Body of pancreas (tissue), 4 donors: ENCODE results near the gene ADAMTSL2.

ENCODE experiments used
- POLR2A ChIP-seq, 3 donors: fragments of 450-650 bp; IDR thresholded peaks; one replicate each; pipeline ENCODE4 v1.6.1; 2016; ENCODE audit warnings: antibody characterized with exemption in 3 of 3, mild to moderate bottlenecking in 2 of 3
- TF ChIP-seq, protein P1 (sequence below), 7 experiments: fragments of 450-650 bp in 4 of 7; fragments of 200-600 bp in 3 of 7; sonication (generic) in 3 of 7; IDR thresholded peaks; one replicate each; pipeline ENCODE4 v1.5.1; 2016 to 2019; ENCODE audit warnings: antibody characterized with exemption in 7 of 7

DNA sequence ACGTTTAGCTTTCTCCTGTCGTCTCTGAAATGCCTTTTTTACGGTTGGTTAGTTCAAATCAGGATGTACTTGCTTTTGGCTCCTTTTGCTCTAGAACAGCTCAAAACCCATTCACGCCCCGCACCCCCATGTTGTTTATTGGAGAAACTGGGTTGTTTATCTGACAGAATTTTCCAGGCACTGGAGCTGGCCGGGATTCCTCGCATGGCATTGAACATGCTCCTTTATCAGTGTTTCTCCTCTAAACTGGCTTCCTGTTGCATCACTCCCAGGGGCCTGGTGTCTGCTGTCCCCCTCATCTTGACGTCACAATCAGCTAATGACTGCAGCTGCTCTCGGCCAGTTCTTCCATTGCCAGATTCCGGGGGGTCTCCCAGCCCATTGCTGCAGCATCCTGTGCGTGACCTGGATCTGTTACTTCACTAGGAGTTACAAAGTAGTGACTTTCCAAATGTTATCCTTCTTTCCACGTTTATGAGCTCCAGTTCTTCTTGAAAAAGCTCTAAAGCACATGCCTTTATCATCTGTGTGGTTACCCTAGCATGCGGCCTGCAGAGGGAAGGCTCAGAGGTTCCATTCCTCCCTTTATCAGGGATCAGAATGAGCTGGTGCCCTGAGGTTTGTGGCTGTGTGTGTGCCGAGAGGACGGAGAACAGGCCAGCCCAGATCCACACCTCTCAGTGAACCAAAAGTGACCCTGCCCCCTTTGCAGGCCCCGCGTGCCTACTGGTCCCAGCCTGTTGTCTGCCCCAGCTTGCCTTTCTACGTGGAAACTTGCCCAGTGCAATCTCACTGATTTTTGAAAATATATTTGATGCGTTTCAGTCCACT is 47.2 kb downstream of the ADAMTSL2 start:
- TF ChIP-seq, protein P1, sequence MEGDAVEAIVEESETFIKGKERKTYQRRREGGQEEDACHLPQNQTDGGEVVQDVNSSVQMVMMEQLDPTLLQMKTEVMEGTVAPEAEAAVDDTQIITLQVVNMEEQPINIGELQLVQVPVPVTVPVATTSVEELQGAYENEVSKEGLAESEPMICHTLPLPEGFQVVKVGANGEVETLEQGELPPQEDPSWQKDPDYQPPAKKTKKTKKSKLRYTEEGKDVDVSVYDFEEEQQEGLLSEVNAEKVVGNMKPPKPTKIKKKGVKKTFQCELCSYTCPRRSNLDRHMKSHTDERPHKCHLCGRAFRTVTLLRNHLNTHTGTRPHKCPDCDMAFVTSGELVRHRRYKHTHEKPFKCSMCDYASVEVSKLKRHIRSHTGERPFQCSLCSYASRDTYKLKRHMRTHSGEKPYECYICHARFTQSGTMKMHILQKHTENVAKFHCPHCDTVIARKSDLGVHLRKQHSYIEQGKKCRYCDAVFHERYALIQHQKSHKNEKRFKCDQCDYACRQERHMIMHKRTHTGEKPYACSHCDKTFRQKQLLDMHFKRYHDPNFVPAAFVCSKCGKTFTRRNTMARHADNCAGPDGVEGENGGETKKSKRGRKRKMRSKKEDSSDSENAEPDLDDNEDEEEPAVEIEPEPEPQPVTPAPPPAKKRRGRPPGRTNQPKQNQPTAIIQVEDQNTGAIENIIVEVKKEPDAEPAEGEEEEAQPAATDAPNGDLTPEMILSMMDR (IDR thresholded peaks at IDR 0.05): no peak
- no peak for TF ChIP-seq POLR2A (IDR thresholded peaks at IDR 0.05)
